NCI-H146 treated with DMSO at 0.1 percent for 48 hours (cell line): ENCODE results near the gene CSAG3.
"Not testable (repeated sequence)": the region's sequence is repeated elsewhere in the genome, so short reads cannot be mapped to it uniquely, and the experiment has no call there.

ENCODE experiments used
- DNase-seq: peaks from one replicate; lab custom pipeline; 2025; ENCODE audit not compliant: unreplicated experiment; lab: John Stamatoyannopoulos, UW

CSAG3 gene

GRCh38 chrX:152758918-152759317, at the start of gene CSAG3:
Gene CSAG3, plus strand, starts transcription at chrX:152759218.
- not testable (repeated sequence) for DNase-seq

- DNase-seq = not testable (repeated sequence)
Measured at GRCh38 chrX:152713195-152713594, 45.8 kb upstream of the CSAG3 start.

GRCh38 chrX:152713815-152714787, 44.9 kb upstream of the CSAG3 start, which contains the start of gene MAGEA2B:
Gene MAGEA2B, plus strand, starts transcription at chrX:152714628. Its CDS starts 2,479 bp downstream, at chrX:152717107.
- not testable (repeated sequence) for DNase-seq

GRCh38 chrX:152725409-152725808, 33.6 kb upstream of the CSAG3 start:
- DNase-seq = no peak

GRCh38 chrX:152733261-152733975, 25.6 kb upstream of the CSAG3 start, which contains the start of the genes CSAG1 and MAGEA12:
Gene CSAG1, minus strand, starts transcription at chrX:152733721. Its CDS starts 1,261 bp downstream, at chrX:152732460.
Gene MAGEA12, plus strand, starts transcription at chrX:152733757. Its CDS starts 2,405 bp downstream, at chrX:152736162.
- peak; percentile 39 for DNase-seq

- not testable (repeated sequence) for DNase-seq
Measured at GRCh38 chrX:152734143-152734858, 24.7 kb upstream of the CSAG3 start.

GRCh38 chrX:152735101-152735500, 23.9 kb upstream of the CSAG3 start:
- no peak for DNase-seq

- DNase-seq = no peak
Measured at GRCh38 chrX:152735860-152736511, 23.0 kb upstream of the CSAG3 start.

- DNase-seq = not testable (repeated sequence)
Measured at GRCh38 chrX:152736528-152736927, 22.5 kb upstream of the CSAG3 start.

GRCh38 chrX:152738560-152738959, 20.5 kb upstream of the CSAG3 start:
- DNase-seq = no peak

GRCh38 chrX:152753686-152754650, 5.0 kb upstream of the CSAG3 start, which contains the start of gene MAGEA2:
Gene MAGEA2, minus strand, starts transcription at chrX:152753842. Its CDS starts 2,479 bp downstream, at chrX:152751363.
- not testable (repeated sequence) for DNase-seq

- DNase-seq = not testable (repeated sequence)
Measured at GRCh38 chrX:152754871-152755270, 4.1 kb upstream of the CSAG3 start.

GRCh38 chrX:152759544-152759943, 526 bp downstream of the CSAG3 start:
- not testable (repeated sequence) for DNase-seq

- not testable (repeated sequence) for DNase-seq
Measured at GRCh38 chrX:152761582-152761981, 2.6 kb downstream of the CSAG3 start.

- DNase-seq = not testable (repeated sequence)
Measured at GRCh38 chrX:152766562-152766961, 7.5 kb downstream of the CSAG3 start.

GRCh38 chrX:152769549-152770289, 10.7 kb downstream of the CSAG3 start, which contains the start of gene MAGEA6:
Gene MAGEA6, minus strand, starts transcription at chrX:152769689. Its CDS starts 2,039 bp downstream, at chrX:152767650.
- not testable (repeated sequence) for DNase-seq

- not testable (repeated sequence) for DNase-seq
Measured at GRCh38 chrX:152787062-152787461, 28.0 kb downstream of the CSAG3 start.

- DNase-seq = no peak
Measured at GRCh38 chrX:152798945-152799344, 39.9 kb downstream of the CSAG3 start.
